Activated CD4-positive, CD25-positive, alpha-beta regulatory T cell treated with anti-CD3 and anti-CD28 coated beads, Interleukin-2, amount 50 U/mL, for 16 hours (primary cell): ENCODE results near the gene ADGRG3.

Experiments used
- DNase-seq: peaks from one replicate; pipeline ENCODE4 v3.0.0-alpha.2; 2020; ENCODE audit warnings: low read depth, low spot score

The ADGRG3 gene, protein sequence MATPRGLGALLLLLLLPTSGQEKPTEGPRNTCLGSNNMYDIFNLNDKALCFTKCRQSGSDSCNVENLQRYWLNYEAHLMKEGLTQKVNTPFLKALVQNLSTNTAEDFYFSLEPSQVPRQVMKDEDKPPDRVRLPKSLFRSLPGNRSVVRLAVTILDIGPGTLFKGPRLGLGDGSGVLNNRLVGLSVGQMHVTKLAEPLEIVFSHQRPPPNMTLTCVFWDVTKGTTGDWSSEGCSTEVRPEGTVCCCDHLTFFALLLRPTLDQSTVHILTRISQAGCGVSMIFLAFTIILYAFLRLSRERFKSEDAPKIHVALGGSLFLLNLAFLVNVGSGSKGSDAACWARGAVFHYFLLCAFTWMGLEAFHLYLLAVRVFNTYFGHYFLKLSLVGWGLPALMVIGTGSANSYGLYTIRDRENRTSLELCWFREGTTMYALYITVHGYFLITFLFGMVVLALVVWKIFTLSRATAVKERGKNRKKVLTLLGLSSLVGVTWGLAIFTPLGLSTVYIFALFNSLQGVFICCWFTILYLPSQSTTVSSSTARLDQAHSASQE

DNA sequence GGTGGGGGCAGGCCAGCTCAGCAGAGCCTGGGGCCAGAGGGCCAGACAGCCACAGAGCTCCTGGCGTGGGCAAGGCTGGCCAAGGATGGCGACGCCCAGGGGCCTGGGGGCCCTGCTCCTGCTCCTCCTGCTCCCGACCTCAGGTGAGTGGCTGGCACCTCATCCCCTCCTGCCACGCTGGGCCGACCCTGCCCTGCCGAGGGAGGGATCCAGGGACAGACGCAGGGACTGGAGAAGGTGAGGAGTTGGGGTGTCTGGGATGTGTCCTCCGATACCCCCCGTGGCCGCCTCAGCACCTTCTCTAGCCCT lies at the start of gene ADGRG3:
ADGRG3 (plus strand) TSS at position 44 of the 309 bp plus-strand sequence; CDS start at position 86, 42 bp downstream.
- DNase-seq = no peak

DNA sequence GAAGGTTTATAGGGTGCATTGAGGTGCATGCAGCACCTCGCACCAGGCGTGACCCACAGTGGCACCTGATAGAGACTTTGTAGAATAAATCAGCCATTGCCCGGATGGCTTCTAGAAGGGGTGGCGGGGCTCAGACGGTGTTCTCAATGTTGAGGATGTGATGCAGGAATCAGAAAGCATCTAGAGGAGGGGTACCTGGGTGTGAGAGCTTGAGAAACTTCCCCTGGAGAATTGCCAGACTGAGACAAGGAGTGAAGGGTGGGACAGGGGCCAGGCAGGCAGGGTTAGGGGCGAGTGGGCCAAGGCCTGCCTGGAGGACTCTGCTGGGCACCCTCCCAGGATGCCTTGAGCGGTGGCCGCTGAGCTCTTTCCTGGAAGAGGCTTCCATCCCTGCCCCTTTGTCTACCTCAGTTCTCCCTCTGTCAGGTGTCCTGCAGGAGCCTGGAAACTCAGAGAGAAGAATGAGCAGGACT lies 48.9 kb upstream of the ADGRG3 start:
- DNase-seq = no peak

DNA sequence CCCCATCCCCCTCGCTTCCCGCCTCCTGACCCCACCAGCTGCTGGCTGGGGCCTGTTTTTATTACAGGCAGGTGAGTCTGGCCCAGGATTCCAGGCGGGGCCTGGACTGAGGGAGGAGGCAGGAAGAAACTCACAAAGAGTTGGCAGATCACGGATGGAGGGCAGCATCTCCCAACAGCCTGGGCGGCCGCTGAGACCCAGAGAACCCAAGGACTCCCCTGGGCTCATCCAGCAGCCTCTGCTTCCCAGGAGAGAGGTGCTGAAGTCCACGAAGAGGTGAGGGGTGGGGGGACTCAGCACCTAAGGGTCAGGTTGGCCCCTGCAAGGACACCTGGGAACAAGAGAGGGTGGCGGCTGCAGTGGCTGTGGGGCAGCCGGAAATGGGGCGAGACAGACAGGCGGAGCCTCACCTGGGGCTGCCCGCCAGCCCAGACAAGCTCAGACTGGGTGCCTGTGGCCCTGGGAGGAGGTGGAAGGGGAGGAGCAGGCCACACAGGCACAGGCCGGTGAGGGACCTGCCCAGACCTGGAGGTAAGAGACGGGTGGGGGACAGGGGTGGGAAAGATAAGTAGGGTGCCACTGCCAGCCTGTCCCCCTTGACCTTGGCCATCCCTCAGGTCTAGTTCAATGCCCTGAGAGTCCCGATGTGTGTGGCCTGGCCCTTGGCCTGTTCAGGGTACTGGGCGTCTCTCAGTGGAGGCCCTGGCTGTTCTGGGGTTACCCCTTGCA lies 48.3 kb upstream of the ADGRG3 start:
- DNase-seq = no peak

DNA sequence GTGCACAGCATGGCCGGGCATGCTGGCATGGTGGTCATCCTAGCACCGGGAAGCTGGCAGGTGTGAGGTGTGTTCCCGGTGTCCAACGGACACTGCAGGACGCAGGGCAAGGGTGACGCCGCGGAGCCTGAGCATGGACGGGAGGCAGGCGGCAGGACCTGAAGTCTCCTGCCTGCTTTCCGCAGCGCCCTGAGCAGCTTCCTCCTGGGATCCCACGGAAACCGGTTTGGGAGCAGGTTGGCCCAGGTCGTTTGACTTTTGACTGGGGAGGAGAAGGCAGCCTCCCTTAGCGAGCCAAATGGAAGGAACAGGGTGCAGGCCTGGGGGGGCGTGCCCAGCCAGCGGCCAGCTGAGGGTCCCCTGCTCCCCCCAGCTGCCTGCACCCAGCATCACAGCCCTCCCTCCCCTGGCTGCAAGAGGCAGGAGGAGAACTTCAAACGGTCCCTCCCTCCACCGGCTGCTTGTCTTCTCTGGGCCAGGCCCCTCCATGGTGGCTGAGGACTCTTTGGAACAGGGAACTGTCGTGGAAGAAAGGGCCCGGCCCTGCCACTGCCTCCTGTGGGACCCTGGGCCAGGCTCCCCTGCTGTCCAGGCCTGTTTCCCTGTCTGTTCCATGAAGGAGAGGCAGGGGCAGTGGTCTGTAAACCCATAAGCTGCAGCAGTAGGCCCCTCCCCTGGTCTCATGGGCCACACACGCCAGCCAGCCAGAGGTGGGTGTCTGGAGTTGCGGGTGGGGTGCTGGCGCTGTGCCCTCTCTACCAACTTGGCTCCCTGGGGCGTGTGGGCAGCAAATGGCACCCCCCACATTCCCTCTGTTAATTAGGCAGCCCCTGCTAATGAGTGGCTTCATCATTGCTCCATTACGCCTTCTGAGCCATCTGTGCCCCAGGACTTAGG lies 47.5 kb upstream of the ADGRG3 start:
- no peak for DNase-seq

DNA sequence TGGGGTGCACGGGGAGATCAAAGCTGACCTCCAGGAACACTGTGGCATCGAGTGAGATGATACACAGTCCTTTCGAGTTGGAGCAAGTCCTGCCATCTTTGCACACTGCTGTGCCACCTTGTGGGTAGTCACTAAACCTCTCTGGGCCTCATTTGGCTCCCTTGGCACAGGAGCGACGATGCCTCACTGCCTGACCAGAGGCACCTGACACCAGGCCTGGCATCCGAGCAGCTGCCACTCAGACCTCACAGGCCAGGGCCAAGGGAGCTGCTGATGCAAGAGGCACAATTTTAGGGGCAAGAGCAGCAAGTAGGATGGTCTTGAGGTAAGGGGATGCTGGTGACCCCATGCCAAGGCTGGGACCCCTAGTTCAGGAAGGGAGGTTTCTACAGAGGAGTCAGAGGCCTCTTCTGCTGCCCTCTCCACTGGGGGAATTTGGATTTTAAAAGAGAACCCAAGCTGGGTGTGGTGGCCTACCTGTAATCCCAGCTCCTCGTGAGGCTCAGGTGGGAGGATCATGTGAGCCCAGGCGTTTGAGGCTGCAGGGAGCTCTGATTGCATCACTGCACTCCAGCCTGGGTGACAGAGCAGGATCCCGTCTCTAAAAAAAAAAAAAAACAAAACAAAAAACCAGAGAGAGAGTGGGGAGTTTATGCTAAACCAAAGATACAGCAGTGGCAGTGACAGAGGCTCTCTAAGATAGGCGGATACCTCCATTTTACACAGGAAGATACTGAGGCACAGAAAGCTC lies 46.4 kb upstream of the ADGRG3 start:
- DNase-seq = no peak

DNA sequence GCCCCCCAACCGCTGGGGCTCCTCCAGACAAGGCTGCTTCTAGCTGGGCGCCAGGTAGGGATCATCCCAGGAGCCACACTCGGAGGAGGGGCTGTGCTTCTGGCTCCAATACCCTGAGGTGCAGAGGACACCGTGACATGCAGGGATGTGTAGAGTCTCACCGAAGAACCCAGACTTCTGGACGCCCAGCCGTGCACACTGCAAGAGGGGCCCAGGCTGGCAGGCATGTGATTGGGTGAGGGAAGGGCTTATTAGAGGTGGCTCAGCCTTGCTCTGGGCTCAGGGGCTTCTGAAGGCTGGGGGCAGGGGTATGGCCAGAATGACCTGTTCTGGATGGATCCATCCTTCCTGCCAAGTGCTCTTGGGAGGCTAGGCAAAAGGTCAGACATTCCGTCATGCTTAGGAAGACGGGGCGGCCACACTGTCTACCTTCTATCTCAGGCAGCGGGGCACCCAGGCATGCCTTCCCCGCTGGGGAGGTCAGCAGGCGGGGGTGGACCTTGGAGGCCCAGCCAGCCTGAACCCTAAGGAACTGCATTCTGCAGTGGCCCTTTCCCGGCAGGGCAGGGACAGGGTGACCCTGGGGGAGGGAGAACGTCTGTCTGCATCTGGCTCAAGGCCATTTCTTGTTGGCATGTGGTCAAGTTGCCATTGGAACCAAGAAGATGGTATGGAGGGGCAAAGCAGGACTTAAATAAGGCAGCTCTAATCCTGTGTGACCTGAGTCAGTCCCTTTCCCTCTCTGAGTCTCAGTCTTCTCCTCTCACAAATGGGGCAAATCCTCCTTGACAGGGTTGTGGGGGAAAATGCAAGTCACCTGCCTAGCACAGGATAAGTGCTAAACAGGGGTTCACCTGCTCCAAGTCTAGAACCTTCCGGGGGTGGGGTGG lies 45.5 kb upstream of the ADGRG3 start:
- DNase-seq = no peak

GRCh38 chr16:57623251-57624043 lies 44.7 kb upstream of the ADGRG3 start:
- no peak for DNase-seq

GRCh38 chr16:57624044-57624688 lies 43.9 kb upstream of the ADGRG3 start:
- DNase-seq = no peak

DNA sequence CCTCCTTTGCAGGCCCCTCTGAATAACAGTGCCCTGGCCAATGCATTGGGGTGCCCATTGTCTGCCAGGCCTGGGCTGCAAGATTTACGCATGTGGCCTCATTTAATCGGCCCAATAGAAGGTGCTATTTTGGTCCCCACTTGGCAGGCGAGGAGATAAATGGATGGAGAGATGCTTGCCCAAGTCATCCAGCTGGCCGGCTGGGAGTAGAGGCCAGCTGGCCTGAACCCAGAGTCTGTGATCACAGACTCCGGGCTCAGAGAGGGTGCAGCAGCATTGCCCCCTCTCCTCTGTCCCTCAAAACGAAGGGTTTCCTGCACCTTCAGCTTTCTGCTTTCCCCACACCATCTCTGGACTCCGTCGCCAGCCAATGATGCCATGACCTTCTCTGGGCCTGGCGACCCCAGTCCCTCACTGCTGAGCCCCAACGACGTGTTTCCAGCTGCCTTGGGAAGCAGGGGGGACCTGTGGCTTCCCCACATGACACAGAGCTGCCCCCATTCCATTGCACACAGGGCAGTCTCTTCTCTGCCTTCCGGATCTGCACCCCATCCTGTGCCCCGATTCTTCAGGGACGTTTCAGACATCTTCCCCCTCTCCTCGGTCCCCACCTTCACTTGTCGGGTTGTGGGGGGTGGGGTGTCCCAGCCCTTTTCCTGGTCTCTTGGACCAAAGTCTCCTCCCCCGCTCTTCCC lies 43.2 kb upstream of the ADGRG3 start:
- DNase-seq = no peak

DNA sequence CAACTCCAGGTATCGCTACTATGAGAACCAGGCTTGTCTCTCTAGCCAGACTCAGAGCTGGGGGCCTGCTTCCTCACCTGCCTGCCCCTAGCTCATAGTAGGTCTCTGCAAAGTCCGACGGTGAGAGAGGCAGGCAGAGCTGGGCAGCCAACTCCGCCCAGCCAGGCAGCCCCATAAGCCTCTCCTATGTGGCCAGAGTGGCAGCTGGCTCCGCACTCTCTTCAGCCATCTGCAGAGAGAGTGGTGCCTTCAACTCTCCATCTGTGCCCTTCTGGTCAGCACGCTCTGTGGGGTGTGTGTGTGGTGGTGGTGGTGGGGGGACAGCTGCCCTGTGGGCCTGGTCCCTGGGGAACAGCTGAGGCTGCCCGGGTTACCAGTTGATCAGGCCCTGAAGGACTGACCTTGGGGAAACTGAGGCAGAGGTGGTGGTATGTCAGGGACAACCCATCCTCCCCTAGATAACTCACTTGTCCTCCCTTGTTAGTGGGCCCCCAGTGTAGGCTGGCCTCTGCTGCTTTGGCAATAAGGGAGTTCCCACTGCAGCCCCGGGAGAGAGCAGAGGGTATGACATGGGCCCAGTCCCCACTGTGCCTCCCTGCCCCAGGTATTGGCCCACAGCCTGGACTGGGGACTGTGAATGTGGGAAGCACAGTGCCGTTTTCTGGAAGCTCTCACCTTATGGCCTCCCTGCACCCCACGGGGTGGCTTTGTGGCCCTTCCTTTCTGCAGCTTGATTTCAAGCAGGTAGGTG lies 41.5 kb upstream of the ADGRG3 start:
- DNase-seq = no peak

- no peak for DNase-seq
Measured at GRCh38 chr16:57627184-57627871, 40.8 kb upstream of the ADGRG3 start.

DNA sequence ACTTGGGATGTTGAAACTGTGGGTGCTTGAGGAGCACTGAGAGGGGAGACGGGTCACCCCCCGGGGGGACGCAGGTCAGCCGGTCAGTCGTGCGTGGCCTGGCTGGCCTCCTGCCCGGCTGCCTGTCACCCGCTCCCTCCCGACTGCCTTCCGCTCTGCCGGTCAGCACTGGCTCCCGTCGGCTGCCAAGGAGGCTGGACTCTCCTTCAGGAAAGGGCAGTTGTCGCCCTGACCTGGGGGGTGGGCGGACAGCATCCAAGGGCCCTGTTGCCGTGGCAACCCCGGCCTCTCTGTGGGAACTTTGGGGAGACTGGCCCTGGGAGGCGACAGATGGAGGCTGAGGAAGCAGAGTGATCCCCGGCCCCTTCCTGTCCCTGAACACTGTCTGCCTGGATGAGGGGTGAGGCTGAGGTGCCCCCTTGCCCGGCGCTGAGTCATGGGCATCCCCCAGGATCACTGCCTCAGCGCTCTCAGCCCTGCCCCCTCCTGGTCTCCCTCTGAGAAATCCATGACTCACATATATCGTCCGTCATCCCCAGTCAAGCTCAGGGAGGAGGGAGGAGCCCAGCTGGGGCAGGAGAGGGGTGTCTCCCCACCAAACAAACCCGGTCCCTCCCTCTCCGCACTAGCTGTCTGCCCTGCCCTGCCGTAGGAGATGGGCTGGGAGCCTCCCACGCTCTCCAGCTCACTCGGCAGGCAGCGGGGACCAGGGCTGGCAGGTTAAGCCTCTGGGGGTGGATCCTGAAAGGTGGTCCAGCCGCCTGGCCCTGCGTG lies 39.9 kb upstream of the ADGRG3 start, which contains the start of gene ADGRG1:
ADGRG1 (plus strand) TSS at position 623 of the 774 bp plus-strand sequence. CDS start 21,658 bp downstream, outside the sequence.
- DNase-seq = peak; percentile 16

- no peak for DNase-seq
Measured at GRCh38 chr16:57628783-57629293, 39.3 kb upstream of the ADGRG3 start.

DNA sequence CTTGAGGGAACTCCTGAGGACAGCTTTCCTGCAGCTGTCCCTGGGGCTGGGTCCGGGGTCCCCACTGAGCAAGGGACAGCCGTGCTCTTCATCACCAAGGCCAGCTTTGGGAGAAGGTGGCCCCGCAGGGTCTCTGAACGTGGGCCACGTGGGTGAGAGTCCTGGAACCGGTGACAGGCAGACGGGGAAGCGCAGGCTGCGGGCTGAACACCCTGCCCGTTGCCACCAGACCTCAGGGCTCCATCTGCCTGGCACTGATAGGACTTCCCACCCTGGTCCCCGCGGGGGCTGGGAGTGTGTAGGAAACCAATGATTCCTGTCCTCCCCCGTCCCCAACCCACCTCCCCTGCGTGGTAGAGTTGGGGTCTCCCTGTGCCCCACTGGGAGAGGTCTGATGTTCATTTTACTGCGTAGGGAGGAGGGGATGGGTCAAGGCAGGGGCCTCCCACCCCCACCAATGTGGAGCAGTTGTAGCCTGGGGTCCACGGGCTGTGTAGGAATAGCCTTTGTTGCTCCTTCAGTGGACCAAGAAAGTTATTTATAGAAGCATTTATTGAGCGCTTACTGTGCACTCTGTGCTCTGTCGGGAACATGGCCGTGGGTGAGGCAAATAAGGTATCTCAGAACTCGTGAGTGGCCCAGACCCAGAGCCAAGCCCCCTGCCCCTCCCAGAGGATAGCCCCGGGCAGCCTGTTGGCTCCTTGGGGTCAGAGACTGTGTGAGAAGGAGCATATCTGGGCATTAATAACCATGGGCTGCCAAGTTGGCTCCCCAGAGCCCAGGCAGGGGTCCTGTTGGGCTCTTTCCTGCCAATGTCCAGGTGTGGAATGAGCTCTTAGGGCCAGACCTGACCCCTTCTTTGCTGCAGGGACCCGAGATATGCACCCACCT lies 38.3 kb upstream of the ADGRG3 start:
- DNase-seq = no peak

- no peak for DNase-seq
Measured at GRCh38 chr16:57630407-57630797, 37.7 kb upstream of the ADGRG3 start.
